Loucy (cell line): ENCODE results near the gene AKR1D1.

Source experiments
- EZH2phosphoT487 ChIP-seq: fragments of 200-600 bp; IDR thresholded peaks from 2 replicates; pipeline ENCODE4 v1.6.1; 2018; ENCODE audit warnings: antibody characterized with exemption, mild to moderate bottlenecking, moderate library complexity, borderline replicate concordance
- TF ChIP-seq, protein P1 (sequence below): fragments of 200-600 bp; sonication (generic); conservative IDR thresholded peaks from 2 replicates; pipeline ENCODE4 v1.5.1; 2014; ENCODE audit warnings: mild to moderate bottlenecking, antibody characterized with exemption, low read length

GRCh38 chr7:138044897-138045296, 31.4 kb upstream of the AKR1D1 start:
- TF ChIP-seq, protein P1, sequence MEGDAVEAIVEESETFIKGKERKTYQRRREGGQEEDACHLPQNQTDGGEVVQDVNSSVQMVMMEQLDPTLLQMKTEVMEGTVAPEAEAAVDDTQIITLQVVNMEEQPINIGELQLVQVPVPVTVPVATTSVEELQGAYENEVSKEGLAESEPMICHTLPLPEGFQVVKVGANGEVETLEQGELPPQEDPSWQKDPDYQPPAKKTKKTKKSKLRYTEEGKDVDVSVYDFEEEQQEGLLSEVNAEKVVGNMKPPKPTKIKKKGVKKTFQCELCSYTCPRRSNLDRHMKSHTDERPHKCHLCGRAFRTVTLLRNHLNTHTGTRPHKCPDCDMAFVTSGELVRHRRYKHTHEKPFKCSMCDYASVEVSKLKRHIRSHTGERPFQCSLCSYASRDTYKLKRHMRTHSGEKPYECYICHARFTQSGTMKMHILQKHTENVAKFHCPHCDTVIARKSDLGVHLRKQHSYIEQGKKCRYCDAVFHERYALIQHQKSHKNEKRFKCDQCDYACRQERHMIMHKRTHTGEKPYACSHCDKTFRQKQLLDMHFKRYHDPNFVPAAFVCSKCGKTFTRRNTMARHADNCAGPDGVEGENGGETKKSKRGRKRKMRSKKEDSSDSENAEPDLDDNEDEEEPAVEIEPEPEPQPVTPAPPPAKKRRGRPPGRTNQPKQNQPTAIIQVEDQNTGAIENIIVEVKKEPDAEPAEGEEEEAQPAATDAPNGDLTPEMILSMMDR = no peak
- TF ChIP-seq EZH2phosphoT487 = no peak
